ENCODE data around the gene GRIN3B. TPM values are rescaled to one million over a fixed set of nuclear protein-coding genes. Genes with fewer than 3 reads are reported as not detected.

The GRIN3B gene
- total RNA-seq, 1 donor from 2014 or later, result 0.65 TPM

DNA sequence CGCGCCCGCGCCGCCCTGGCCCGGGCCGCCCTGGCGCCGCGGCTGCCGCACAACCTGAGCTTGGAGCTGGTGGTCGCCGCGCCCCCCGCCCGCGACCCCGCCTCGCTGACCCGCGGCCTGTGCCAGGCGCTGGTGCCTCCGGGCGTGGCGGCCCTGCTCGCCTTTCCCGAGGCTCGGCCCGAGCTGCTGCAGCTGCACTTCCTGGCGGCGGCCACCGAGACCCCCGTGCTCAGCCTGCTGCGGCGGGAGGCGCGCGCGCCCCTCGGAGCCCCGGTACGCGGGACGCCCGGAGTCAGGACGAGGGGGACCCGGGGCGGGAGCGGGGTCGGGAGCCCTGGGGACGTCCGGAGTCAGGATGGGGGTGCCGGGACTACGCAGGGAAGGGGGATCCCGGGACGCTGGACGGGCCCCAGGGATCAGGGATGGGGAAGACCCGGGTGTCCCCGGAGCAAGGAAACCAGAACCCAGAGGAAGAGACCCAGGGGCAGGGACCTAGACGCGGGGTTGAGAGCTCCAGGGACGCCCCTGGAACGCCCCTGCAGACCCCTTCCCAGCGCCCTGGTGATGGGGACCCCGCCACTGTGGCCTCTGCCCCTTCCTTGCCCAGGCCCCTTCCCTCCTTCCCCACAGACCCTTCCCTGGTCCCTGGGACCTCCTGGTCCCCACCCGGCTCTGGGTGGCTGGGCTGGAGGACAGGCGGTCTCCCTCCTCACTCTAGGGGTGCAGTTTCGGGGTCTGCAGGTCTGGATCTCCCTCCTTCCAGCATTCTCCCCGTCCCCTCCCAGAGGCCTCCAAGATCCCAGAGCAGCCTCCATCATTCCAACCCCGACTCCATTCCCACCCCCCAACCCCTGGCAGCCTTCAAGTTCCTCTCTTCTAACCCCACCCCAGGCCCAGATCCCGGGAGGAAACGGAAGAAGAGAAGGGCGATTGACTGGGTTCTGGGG, 645 bp downstream of the GRIN3B start:
- no peak overlapping the region for H3K27ac Mint-ChIP-seq
- DNase-seq (ENCODE audit: extremely low spot score, unreplicated experiment), result no peak
- peaks cover 53% of the 10 kb centered on the region for H3K27me3 Mint-ChIP-seq
- peaks cover 5% of the 10 kb centered on the region for H3K4me1 Mint-ChIP-seq (ENCODE audit: unreplicated experiment)
- peak overlapping the region; percentile 65 for H3K4me3 Mint-ChIP-seq
- no peaks in the 10 kb centered on the region for H3K9me3 Mint-ChIP-seq
- H3K36me3 Mint-ChIP-seq, result no peaks in the 10 kb centered on the region
- TF ChIP-seq, protein P1, sequence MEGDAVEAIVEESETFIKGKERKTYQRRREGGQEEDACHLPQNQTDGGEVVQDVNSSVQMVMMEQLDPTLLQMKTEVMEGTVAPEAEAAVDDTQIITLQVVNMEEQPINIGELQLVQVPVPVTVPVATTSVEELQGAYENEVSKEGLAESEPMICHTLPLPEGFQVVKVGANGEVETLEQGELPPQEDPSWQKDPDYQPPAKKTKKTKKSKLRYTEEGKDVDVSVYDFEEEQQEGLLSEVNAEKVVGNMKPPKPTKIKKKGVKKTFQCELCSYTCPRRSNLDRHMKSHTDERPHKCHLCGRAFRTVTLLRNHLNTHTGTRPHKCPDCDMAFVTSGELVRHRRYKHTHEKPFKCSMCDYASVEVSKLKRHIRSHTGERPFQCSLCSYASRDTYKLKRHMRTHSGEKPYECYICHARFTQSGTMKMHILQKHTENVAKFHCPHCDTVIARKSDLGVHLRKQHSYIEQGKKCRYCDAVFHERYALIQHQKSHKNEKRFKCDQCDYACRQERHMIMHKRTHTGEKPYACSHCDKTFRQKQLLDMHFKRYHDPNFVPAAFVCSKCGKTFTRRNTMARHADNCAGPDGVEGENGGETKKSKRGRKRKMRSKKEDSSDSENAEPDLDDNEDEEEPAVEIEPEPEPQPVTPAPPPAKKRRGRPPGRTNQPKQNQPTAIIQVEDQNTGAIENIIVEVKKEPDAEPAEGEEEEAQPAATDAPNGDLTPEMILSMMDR (conservative IDR thresholded peaks at IDR 0.05), result no peak

DNA sequence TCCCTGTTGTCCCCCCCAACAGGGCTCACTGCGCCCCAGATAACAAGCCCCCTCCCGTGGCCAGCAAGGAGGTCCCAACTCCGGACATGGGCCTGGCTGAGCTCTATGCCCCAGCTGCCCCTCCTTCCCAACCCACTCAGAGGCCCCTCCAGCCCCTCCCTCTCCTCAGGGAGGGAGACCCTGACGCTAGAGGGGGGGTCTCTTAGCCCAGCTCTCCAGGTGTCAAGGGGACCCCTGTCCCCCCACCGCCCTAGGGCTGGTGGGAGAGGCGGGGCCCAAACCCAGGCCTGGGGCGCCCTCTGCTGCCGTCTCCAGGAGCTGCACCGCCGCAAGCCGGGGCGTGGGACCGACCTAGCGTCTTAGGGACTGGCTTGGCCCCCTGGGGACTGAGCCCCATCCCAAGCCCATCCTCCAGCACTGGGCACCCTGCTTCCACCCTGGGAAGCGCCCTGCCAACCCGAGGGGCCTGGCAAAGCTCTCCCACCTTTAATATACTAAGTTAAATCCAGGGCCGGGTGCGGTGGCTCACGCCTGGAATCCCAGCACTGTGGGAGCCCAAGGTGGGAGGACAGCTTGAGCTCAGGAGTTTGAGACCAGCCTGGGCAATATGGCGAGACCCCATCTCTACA, 1.4 kb downstream of the GRIN3B start:
- H3K27me3 Mint-ChIP-seq, result peaks cover 46% of the 10 kb centered on the region
- DNase-seq (ENCODE audit: extremely low spot score, unreplicated experiment), result no peak

DNA sequence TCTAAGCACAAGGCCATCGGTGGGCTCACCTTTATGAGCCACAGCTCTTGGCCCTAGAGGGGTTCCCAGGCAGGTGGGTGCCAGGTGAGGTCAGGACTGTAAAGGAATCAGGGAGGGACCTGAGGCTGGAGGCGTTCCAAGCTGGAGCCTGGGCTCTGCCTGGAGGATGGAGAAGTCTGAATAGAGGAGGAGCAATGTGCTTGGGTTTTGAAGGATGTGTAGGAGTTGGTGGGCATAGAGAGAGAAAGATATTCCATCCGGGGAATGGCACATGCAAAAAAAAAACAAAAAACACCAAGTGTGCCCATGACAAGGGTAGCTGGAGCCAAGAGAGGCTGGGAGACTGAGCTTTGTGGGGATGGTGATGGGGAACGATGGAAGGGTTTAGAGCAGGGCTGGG, 2.4 kb downstream of the GRIN3B start:
- DNase-seq (ENCODE audit: extremely low spot score, unreplicated experiment), result no peak
- H3K4me3 Mint-ChIP-seq, result no peak overlapping the region
- TF ChIP-seq, protein P1 (conservative IDR thresholded peaks at IDR 0.05), result no peak
- H3K27ac Mint-ChIP-seq, result peak overlapping the region; percentile 60
- no peaks in the 10 kb centered on the region for H3K9me3 Mint-ChIP-seq
- peaks cover 5% of the 10 kb centered on the region for H3K36me3 Mint-ChIP-seq
- H3K27me3 Mint-ChIP-seq, result peaks cover 36% of the 10 kb centered on the region
- H3K4me1 Mint-ChIP-seq (ENCODE audit: unreplicated experiment), result peaks cover 5% of the 10 kb centered on the region

More for the DNA sequence above, 1.4 kb downstream of the GRIN3B start:
- H3K9me3 Mint-ChIP-seq, result no peaks in the 10 kb centered on the region
- H3K36me3 Mint-ChIP-seq, result peaks cover 2% of the 10 kb centered on the region
- H3K27ac Mint-ChIP-seq, result no peak overlapping the region
- TF ChIP-seq, protein P1 (conservative IDR thresholded peaks at IDR 0.05), result peak; percentile 95
- peaks cover 5% of the 10 kb centered on the region for H3K4me1 Mint-ChIP-seq (ENCODE audit: unreplicated experiment)
- H3K4me3 Mint-ChIP-seq, result peak overlapping the region; percentile 65

DNA sequence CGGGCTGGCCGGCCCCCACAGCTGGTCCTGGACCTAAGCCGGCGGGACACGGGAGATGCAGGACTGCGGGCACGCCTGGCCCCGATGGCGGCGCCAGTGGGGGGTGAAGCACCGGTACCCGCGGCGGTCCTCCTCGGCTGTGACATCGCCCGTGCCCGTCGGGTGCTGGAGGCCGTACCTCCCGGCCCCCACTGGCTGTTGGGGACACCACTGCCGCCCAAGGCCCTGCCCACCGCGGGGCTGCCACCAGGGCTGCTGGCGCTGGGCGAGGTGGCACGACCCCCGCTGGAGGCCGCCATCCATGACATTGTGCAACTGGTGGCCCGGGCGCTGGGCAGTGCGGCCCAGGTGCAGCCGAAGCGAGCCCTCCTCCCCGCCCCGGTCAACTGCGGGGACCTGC, 3.1 kb downstream of the GRIN3B start:
- Mint-ChIP-seq H3K36me3 (peaks cover 5% of the 10 kb centered on the region), H3K4me1 (ENCODE audit: unreplicated experiment) (peaks cover 5% of the 10 kb centered on the region), H3K4me3 (no peak overlapping the region), H3K9me3 (no peaks in the 10 kb centered on the region), H3K27ac (no peak overlapping the region), H3K27me3 (peaks cover 30% of the 10 kb centered on the region)
- DNase-seq (ENCODE audit: extremely low spot score, unreplicated experiment), result no peak
- TF ChIP-seq, protein P1 (conservative IDR thresholded peaks at IDR 0.05), result no peak

DNA sequence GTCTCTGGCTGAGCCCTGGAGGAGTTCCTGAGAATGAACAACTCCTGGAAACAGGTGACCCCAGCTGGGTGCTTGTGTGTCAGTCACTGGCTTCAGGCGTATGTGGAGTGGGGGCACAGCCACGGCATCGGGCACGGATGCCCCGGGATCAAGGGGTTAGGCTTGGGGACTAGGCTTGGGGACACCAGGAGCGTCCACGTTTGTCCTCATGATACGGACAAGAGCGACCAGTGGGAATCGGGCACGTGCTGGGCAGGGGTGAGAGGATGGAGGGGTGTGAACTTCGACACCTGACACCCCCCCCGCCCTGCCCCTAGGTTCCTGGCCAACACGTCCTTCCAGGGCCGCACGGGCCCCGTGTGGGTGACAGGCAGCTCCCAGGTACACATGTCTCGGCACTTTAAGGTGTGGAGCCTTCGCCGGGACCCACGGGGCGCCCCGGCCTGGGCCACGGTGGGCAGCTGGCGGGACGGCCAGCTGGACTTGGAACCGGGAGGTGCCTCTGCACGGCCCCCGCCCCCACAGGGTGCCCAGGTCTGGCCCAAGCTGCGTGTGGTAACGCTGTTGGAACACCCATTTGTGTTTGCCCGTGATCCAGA, 4.1 kb downstream of the GRIN3B start:
- H3K36me3 Mint-ChIP-seq, result peaks cover 5% of the 10 kb centered on the region
- peaks cover 1% of the 10 kb centered on the region for H3K4me1 Mint-ChIP-seq (ENCODE audit: unreplicated experiment)
- H3K4me3 Mint-ChIP-seq, result no peak overlapping the region
- H3K9me3 Mint-ChIP-seq, result no peaks in the 10 kb centered on the region
- DNase-seq (ENCODE audit: extremely low spot score, unreplicated experiment), result no peak
- H3K27me3 Mint-ChIP-seq, result peaks cover 20% of the 10 kb centered on the region
- H3K27ac Mint-ChIP-seq, result peak overlapping the region; percentile 41
- TF ChIP-seq, protein P1 (conservative IDR thresholded peaks at IDR 0.05), result no peak
